ENCODE data around the gene S1PR5.

Gene S1PR5

DNA sequence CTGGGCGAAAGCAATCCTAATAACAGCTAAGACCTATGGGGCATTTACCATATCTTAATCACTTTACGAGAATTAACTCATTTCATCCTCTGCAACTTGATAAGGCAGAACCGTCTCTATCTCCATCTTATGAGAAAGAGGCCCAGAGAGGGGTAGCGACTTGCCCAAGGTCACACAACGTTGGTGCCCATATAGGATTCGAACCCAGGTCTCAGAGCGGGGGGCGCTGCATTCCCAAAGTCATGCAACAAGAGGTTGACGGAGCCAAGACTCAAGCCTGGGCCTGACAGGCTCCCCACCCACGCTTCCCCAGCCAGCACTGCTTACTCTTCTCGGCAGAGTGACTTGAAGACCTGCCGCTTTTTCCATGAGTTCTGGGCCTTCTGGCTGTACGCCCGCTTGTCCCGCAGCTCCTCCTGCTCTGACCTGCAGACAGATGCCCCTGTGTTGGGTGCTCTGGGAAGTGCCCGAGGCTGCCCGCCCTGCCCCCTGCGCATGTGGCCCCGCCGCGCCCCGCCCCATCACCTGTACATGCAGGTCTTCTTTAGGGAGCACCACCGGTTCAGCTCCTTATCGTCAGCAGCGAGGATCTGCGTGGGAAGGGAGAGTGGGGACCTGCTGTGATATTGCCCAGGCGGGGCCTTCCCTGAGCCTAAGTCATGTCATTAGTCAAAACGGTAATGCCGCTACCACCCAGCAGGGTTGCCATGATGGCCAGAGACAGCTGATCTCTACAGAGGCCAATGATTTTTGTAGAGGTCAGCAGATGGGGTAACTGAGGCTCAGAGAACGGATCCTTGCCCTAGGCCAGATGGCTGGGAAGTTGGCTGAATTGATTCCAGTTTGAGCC lies 37.7 kb upstream of the S1PR5 start:
- TF ChIP-seq ZC3H10 (CRISPR knock-in tag; IDR thresholded peaks at IDR 0.05) (no peak), ISL1 (CRISPR knock-in tag; IDR thresholded peaks at IDR 0.05) (no peak), ZFP3 (CRISPR knock-in tag; IDR thresholded peaks at IDR 0.05) (no peak), OSR1 (CRISPR knock-in tag; IDR thresholded peaks at IDR 0.05) (no peak), ZFP30 (CRISPR knock-in tag; IDR thresholded peaks at IDR 0.05) (no peak), TCF4 (CRISPR knock-in tag; IDR thresholded peaks at IDR 0.05; ENCODE audit: borderline replicate concordance) (no peak), ZNF70 (CRISPR knock-in tag; IDR thresholded peaks at IDR 0.05) (no peak), ARNTL (CRISPR knock-in tag; IDR thresholded peaks at IDR 0.05; ENCODE audit: borderline replicate concordance, low read depth) (no peak), PPARA (CRISPR knock-in tag; IDR thresholded peaks at IDR 0.05; ENCODE audit: borderline replicate concordance) (no peak), BACH2 (CRISPR knock-in tag; IDR thresholded peaks at IDR 0.05; ENCODE audit: borderline replicate concordance) (no peak), SNAI2 (CRISPR knock-in tag; IDR thresholded peaks at IDR 0.05) (no peak)
- TF ChIP-seq, protein P1, sequence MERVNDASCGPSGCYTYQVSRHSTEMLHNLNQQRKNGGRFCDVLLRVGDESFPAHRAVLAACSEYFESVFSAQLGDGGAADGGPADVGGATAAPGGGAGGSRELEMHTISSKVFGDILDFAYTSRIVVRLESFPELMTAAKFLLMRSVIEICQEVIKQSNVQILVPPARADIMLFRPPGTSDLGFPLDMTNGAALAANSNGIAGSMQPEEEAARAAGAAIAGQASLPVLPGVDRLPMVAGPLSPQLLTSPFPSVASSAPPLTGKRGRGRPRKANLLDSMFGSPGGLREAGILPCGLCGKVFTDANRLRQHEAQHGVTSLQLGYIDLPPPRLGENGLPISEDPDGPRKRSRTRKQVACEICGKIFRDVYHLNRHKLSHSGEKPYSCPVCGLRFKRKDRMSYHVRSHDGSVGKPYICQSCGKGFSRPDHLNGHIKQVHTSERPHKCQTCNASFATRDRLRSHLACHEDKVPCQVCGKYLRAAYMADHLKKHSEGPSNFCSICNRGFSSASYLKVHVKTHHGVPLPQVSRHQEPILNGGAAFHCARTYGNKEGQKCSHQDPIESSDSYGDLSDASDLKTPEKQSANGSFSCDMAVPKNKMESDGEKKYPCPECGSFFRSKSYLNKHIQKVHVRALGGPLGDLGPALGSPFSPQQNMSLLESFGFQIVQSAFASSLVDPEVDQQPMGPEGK (CRISPR knock-in tag; IDR thresholded peaks at IDR 0.05; ENCODE audit: borderline replicate concordance) = no peak
- TF ChIP-seq, protein P2, sequence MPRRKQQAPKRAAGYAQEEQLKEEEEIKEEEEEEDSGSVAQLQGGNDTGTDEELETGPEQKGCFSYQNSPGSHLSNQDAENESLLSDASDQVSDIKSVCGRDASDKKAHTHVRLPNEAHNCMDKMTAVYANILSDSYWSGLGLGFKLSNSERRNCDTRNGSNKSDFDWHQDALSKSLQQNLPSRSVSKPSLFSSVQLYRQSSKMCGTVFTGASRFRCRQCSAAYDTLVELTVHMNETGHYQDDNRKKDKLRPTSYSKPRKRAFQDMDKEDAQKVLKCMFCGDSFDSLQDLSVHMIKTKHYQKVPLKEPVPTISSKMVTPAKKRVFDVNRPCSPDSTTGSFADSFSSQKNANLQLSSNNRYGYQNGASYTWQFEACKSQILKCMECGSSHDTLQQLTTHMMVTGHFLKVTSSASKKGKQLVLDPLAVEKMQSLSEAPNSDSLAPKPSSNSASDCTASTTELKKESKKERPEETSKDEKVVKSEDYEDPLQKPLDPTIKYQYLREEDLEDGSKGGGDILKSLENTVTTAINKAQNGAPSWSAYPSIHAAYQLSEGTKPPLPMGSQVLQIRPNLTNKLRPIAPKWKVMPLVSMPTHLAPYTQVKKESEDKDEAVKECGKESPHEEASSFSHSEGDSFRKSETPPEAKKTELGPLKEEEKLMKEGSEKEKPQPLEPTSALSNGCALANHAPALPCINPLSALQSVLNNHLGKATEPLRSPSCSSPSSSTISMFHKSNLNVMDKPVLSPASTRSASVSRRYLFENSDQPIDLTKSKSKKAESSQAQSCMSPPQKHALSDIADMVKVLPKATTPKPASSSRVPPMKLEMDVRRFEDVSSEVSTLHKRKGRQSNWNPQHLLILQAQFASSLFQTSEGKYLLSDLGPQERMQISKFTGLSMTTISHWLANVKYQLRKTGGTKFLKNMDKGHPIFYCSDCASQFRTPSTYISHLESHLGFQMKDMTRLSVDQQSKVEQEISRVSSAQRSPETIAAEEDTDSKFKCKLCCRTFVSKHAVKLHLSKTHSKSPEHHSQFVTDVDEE (CRISPR knock-in tag; IDR thresholded peaks at IDR 0.05) = no peak
- TF ChIP-seq, protein P3, sequence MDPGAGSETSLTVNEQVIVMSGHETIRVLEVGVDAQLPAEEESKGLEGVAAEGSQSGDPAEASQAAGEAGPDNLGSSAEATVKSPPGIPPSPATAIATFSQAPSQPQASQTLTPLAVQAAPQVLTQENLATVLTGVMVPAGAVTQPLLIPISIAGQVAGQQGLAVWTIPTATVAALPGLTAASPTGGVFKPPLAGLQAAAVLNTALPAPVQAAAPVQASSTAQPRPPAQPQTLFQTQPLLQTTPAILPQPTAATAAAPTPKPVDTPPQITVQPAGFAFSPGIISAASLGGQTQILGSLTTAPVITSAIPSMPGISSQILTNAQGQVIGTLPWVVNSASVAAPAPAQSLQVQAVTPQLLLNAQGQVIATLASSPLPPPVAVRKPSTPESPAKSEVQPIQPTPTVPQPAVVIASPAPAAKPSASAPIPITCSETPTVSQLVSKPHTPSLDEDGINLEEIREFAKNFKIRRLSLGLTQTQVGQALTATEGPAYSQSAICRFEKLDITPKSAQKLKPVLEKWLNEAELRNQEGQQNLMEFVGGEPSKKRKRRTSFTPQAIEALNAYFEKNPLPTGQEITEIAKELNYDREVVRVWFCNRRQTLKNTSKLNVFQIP (CRISPR knock-in tag; IDR thresholded peaks at IDR 0.05; ENCODE audit: borderline replicate concordance, low read depth) = no peak
- ATAC-seq = 0 out of 3 replicates have a peak, but pooled peaks have one; percentile 14

DNA sequence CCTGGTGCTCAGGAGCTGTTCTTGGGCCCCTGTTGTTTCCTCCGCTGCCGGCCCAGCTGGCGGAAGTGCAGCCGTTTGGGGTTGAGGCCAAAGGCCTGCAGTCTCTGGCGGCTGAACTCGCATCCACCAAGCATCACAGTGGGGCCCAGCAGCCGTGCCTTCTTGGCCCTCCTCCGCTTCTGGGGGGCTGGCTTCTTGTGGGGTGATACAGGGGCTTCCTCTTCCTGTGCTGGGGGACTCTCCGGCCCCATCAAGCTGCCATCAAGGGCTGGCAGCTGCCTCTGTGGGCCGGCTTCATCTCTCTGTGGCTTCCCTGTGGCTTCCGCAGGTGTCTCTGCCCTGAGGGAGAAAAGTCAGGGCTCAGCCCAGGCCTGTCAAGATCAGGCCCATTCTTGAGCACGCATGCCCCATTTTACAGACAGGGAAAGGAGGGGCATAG lies 36.7 kb upstream of the S1PR5 start:
- TF ChIP-seq ZNF8 (CRISPR knock-in tag; IDR thresholded peaks at IDR 0.05) (no peak), ZFP3 (CRISPR knock-in tag; IDR thresholded peaks at IDR 0.05) (no peak), PPARA (CRISPR knock-in tag; IDR thresholded peaks at IDR 0.05; ENCODE audit: borderline replicate concordance) (no peak), SNAI2 (CRISPR knock-in tag; IDR thresholded peaks at IDR 0.05) (no peak), CSDC2 (CRISPR knock-in tag; IDR thresholded peaks at IDR 0.05) (no peak), OSR1 (CRISPR knock-in tag; IDR thresholded peaks at IDR 0.05) (no peak), TOX (CRISPR knock-in tag; IDR thresholded peaks at IDR 0.05; ENCODE audit: borderline replicate concordance) (no peak), BACH2 (CRISPR knock-in tag; IDR thresholded peaks at IDR 0.05; ENCODE audit: borderline replicate concordance) (no peak), ARNTL (CRISPR knock-in tag; IDR thresholded peaks at IDR 0.05; ENCODE audit: borderline replicate concordance, low read depth) (no peak)
- TF ChIP-seq, protein P4, sequence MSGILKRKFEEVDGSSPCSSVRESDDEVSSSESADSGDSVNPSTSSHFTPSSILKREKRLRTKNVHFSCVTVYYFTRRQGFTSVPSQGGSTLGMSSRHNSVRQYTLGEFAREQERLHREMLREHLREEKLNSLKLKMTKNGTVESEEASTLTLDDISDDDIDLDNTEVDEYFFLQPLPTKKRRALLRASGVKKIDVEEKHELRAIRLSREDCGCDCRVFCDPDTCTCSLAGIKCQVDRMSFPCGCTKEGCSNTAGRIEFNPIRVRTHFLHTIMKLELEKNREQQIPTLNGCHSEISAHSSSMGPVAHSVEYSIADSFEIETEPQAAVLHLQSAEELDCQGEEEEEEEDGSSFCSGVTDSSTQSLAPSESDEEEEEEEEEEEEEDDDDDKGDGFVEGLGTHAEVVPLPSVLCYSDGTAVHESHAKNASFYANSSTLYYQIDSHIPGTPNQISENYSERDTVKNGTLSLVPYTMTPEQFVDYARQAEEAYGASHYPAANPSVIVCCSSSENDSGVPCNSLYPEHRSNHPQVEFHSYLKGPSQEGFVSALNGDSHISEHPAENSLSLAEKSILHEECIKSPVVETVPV (CRISPR knock-in tag; IDR thresholded peaks at IDR 0.05) = no peak
- no peak for ATAC-seq

DNA sequence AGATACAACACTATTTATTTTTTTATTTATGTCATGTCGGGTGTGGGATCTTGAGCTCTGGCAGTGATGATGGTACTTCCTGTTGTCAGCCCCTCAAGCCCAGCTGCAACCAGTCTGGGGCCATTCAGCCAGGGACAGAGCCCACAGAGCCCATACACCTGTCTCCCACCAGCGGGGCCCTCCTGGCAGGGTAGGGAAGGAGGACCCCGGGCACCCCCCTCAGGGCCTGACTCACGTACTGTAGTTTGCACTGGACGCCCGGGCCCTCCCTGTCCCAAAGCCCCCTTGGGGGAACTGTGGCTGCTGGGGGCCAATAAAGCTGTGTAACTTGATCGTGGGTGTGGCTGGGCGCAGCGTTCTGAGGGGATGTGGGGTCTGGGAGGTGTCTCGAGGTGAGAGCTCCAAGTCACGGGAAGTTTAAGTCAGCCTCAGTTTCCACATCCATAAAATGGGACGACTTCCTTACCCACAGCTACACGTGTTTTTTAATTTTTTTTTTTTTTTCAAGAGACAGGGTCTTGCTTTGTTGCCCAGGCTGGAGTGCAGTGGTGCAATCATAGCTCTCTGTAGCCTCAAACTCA lies 35.9 kb upstream of the S1PR5 start:
- no peak for ATAC-seq
- TF ChIP-seq GLIS3 (CRISPR knock-in tag; IDR thresholded peaks at IDR 0.05) = no peak
- no peak for TF ChIP-seq ZNF8 (CRISPR knock-in tag; IDR thresholded peaks at IDR 0.05)
- TF ChIP-seq RARB (CRISPR knock-in tag; IDR thresholded peaks at IDR 0.05) = no peak
- TF ChIP-seq ZC3H10 (CRISPR knock-in tag; IDR thresholded peaks at IDR 0.05) = no peak
- TF ChIP-seq ZFP30 (CRISPR knock-in tag; IDR thresholded peaks at IDR 0.05) = no peak
- TF ChIP-seq CSDC2 (CRISPR knock-in tag; IDR thresholded peaks at IDR 0.05) = no peak
- TF ChIP-seq, protein P4 (CRISPR knock-in tag; IDR thresholded peaks at IDR 0.05) = no peak
- TF ChIP-seq, protein P1 (CRISPR knock-in tag; IDR thresholded peaks at IDR 0.05; ENCODE audit: borderline replicate concordance) = no peak
- TF ChIP-seq ZFP3 (CRISPR knock-in tag; IDR thresholded peaks at IDR 0.05) = no peak
- no peak for TF ChIP-seq ESRRG (CRISPR knock-in tag; IDR thresholded peaks at IDR 0.05)
- no peak for TF ChIP-seq ARNTL (CRISPR knock-in tag; IDR thresholded peaks at IDR 0.05; ENCODE audit: borderline replicate concordance, low read depth)
- TF ChIP-seq OSR1 (CRISPR knock-in tag; IDR thresholded peaks at IDR 0.05) = no peak
- TF ChIP-seq PPARA (CRISPR knock-in tag; IDR thresholded peaks at IDR 0.05; ENCODE audit: borderline replicate concordance) = no peak
- TF ChIP-seq TCF4 (CRISPR knock-in tag; IDR thresholded peaks at IDR 0.05; ENCODE audit: borderline replicate concordance) = no peak
- TF ChIP-seq ZNF565 (CRISPR knock-in tag; conservative IDR thresholded peaks at IDR 0.05; ENCODE audit: low read depth) = no peak
- TF ChIP-seq TOX (CRISPR knock-in tag; IDR thresholded peaks at IDR 0.05; ENCODE audit: borderline replicate concordance) = no peak
- no peak for TF ChIP-seq ISL1 (CRISPR knock-in tag; IDR thresholded peaks at IDR 0.05)
- TF ChIP-seq SNAI2 (CRISPR knock-in tag; IDR thresholded peaks at IDR 0.05) = no peak
